ENCODE measurements around the gene NFS1.

NFS1 gene

GRCh38 chr20:35661053-35661452 lies 38.1 kb downstream of the NFS1 start:
- TF ChIP-seq CTCF (IDR thresholded peaks at IDR 0.05) (no peak), ZFX (IDR thresholded peaks at IDR 0.05; ENCODE audit: borderline replicate concordance) (no peak)
- no peak overlapping the region for H3K27ac ChIP-seq

- no peak overlapping the region for H3K27ac ChIP-seq
- TF ChIP-seq ZFX (IDR thresholded peaks at IDR 0.05; ENCODE audit: borderline replicate concordance) (no peak), CTCF (IDR thresholded peaks at IDR 0.05) (no peak)
Measured at GRCh38 chr20:35660122-35660937, 38.8 kb downstream of the NFS1 start.

GRCh38 chr20:35657271-35657670 lies 41.9 kb downstream of the NFS1 start:
- H3K27ac ChIP-seq: no peak overlapping the region
- TF ChIP-seq ZFX (IDR thresholded peaks at IDR 0.05; ENCODE audit: borderline replicate concordance) (no peak), CTCF (IDR thresholded peaks at IDR 0.05) (no peak)

- TF ChIP-seq CTCF (IDR thresholded peaks at IDR 0.05) (no peak), ZFX (IDR thresholded peaks at IDR 0.05; ENCODE audit: borderline replicate concordance) (no peak)
- H3K27ac ChIP-seq: no peak overlapping the region
Measured at GRCh38 chr20:35654415-35654814, 44.7 kb downstream of the NFS1 start.

- TF ChIP-seq ZFX (IDR thresholded peaks at IDR 0.05; ENCODE audit: borderline replicate concordance): no peak
- TF ChIP-seq CTCF (IDR thresholded peaks at IDR 0.05): no peak
- no peak overlapping the region for H3K27ac ChIP-seq
Measured at GRCh38 chr20:35653893-35654292, 45.3 kb downstream of the NFS1 start.

GRCh38 chr20:35653430-35653734 lies 45.8 kb downstream of the NFS1 start:
- TF ChIP-seq ZFX (IDR thresholded peaks at IDR 0.05; ENCODE audit: borderline replicate concordance): no peak
- no peak overlapping the region for H3K27ac ChIP-seq

GRCh38 chr20:35652641-35653429 lies 46.3 kb downstream of the NFS1 start:
- no peak overlapping the region for H3K27ac ChIP-seq
- TF ChIP-seq CTCF (IDR thresholded peaks at IDR 0.05) (no peak), ZFX (IDR thresholded peaks at IDR 0.05; ENCODE audit: borderline replicate concordance) (no peak)

All from 22Rv1 (cell line).